Neural cell (in vitro differentiated cells): ENCODE measurements around the gene KIRREL3. TPM values are rescaled to one million over a fixed set of nuclear protein-coding genes. Genes with fewer than 3 reads are reported as not detected.

ENCODE experiments used
- polyA plus RNA-seq: library from polyadenylated mRNA; depleted of rRNA; stranded (reverse); fragments of >200 nt; gene quantifications from 2 replicates; pipeline ENCODE4 v1.2.3, GENCODE V29; 2014
- small RNA-seq, 3 experiments: library from RNA; depleted of rRNA; stranded (forward); fragments of <200 nt; gene quantifications; one replicate each; pipeline ENCODE3, GENCODE V24; 2012

The KIRREL3 gene
- polyA plus RNA-seq, 1 donor from 2014 or later: 23.8 TPM

Small RNA genes lying within 50 kb of the gene (small RNA-seq; reads per million reads assigned to genes)
- gene AP001318.3 (0 reads per million in 3 experiments), gene MIR3167 (0 to 1.1 (median 0) reads per million in 3 experiments)
